Gastroesophageal sphincter (tissue), 3 donors: ENCODE results near the gene XRCC5.

Source experiments
- EP300 ChIP-seq: sonication (generic); formaldehyde crosslinking; IDR thresholded peaks from one replicate; pipeline ENCODE4 v1.6.1; 2017; ENCODE audit warnings: antibody characterized with exemption, mild to moderate bottlenecking
- POLR2AphosphoS5 ChIP-seq: sonication (generic); formaldehyde crosslinking; IDR thresholded peaks from one replicate; pipeline ENCODE4 v1.6.1; 2017; ENCODE audit warnings: antibody characterized with exemption
- TF ChIP-seq, protein P1 (sequence below), 4 experiments: fragments of 200-600 bp in 2 of 4; fragments of 450-650 bp in 2 of 4; sonication (generic) in 1 of 4; IDR thresholded peaks; one replicate each; pipeline ENCODE4 v1.5.1; 2017 to 2019; ENCODE audit warnings: antibody characterized with exemption in 4 of 4, mild to moderate bottlenecking in 2 of 4, moderate library complexity in 2 of 4

DNA sequence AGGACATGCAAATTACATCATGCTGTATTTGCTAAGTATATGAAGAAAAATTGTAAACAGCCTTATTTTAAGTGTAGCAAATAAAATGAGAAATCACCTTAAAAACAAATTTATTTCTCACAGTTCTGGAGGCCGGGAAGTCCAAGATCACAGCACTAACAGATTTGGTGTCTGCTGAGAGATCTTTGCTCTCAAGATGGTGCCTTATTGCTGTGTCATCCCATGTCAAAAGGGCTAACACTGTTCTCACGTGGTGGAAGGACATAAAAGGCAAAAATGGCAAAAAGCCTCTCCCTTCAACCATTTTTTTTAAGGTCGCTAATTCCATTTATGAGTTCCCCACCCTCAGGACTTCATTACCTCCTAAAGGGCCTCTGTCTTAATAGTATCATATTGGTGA, 12.1 kb downstream of the XRCC5 start:
- TF ChIP-seq, protein P1, sequence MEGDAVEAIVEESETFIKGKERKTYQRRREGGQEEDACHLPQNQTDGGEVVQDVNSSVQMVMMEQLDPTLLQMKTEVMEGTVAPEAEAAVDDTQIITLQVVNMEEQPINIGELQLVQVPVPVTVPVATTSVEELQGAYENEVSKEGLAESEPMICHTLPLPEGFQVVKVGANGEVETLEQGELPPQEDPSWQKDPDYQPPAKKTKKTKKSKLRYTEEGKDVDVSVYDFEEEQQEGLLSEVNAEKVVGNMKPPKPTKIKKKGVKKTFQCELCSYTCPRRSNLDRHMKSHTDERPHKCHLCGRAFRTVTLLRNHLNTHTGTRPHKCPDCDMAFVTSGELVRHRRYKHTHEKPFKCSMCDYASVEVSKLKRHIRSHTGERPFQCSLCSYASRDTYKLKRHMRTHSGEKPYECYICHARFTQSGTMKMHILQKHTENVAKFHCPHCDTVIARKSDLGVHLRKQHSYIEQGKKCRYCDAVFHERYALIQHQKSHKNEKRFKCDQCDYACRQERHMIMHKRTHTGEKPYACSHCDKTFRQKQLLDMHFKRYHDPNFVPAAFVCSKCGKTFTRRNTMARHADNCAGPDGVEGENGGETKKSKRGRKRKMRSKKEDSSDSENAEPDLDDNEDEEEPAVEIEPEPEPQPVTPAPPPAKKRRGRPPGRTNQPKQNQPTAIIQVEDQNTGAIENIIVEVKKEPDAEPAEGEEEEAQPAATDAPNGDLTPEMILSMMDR (IDR thresholded peaks at IDR 0.05): no peak
- TF ChIP-seq EP300 (no peak), POLR2AphosphoS5 (no peak)
